Gastroesophageal sphincter (tissue), 4 donors: ENCODE results near the gene NRG2. TPM values are rescaled to one million over a fixed set of nuclear protein-coding genes. Genes with fewer than 3 reads are reported as not detected.

Source experiments
- ATAC-seq: fragments of 150-250 bp; one replicate; pipeline ENCODE4 v1.9.1; 2016; ENCODE audit warnings: mild to moderate bottlenecking, moderate library complexity
- H3K27ac ChIP-seq, 4 donors: fragments of 200-600 bp; sonication (generic) in 3 of 4; 1 replicate in 3 of 4; 2 replicates in 1 of 4; pipeline ENCODE4 v1.5.1; 2016 to 2019
- H3K27me3 ChIP-seq: fragments of 200-600 bp; sonication (generic); one replicate; pipeline ENCODE4 v1.5.1; 2019
- H3K36me3 ChIP-seq, 2 donors: fragments of 200-600 bp; sonication (generic); one replicate each; pipeline ENCODE4 v1.5.1; 2019; ENCODE audit warnings: control low read depth in 1 of 2
- H3K4me1 ChIP-seq, 3 donors: fragments of 200-600 bp; sonication (generic); 1 replicate in 2 of 3; 2 replicates in 1 of 3; pipeline ENCODE4 v1.5.1; 2016 to 2019; ENCODE audit warnings: control low read depth in 2 of 3
- H3K4me3 ChIP-seq, 2 donors: fragments of 200-600 bp; sonication (generic); one replicate each; pipeline ENCODE4 v1.5.1; 2019; ENCODE audit warnings: mild to moderate bottlenecking in 1 of 2, moderate library complexity in 1 of 2
- H3K9me3 ChIP-seq, 3 donors: fragments of 200-600 bp; sonication (generic); one replicate each; pipeline ENCODE4 v1.5.1; 2017 to 2019; ENCODE audit warnings: control low read depth in 2 of 3
- EP300 ChIP-seq: sonication (generic); formaldehyde crosslinking; IDR thresholded peaks from one replicate; pipeline ENCODE4 v1.6.1; 2017; ENCODE audit warnings: antibody characterized with exemption, mild to moderate bottlenecking
- POLR2A ChIP-seq, 2 donors: fragments of 450-650 bp; IDR thresholded peaks; one replicate each; pipeline ENCODE4 v1.6.1; 2017; ENCODE audit warnings: antibody characterized with exemption in 2 of 2, mild to moderate bottlenecking in 2 of 2, moderate library complexity in 1 of 2
- POLR2AphosphoS5 ChIP-seq: sonication (generic); formaldehyde crosslinking; IDR thresholded peaks from one replicate; pipeline ENCODE4 v1.6.1; 2017; ENCODE audit warnings: antibody characterized with exemption
- WGBS, 2 donors: methylation state at CpG; one replicate each; pipeline ENCODE4 v1.1.5; 2018; ENCODE audit warnings: low coverage in 1 of 2; 5-methylcytosine and 5-hydroxymethylcytosine counted together
- total RNA-seq, 4 donors: library from RNA; depleted of rRNA; stranded (reverse); fragments of >200 nt; gene quantifications; one replicate each; pipeline ENCODE4 v1.1.0, GENCODE V29; 2016
- TF ChIP-seq, protein P1 (sequence below), 4 experiments: fragments of 200-600 bp in 2 of 4; fragments of 450-650 bp in 2 of 4; sonication (generic) in 1 of 4; IDR thresholded peaks; one replicate each; pipeline ENCODE4 v1.5.1; 2017 to 2019; ENCODE audit warnings: antibody characterized with exemption in 4 of 4, mild to moderate bottlenecking in 2 of 4, moderate library complexity in 2 of 4

NRG2 gene
- total RNA-seq, 4 donors from 2014 or later = 3.2 to 7.6 (median 5.1) TPM

DNA sequence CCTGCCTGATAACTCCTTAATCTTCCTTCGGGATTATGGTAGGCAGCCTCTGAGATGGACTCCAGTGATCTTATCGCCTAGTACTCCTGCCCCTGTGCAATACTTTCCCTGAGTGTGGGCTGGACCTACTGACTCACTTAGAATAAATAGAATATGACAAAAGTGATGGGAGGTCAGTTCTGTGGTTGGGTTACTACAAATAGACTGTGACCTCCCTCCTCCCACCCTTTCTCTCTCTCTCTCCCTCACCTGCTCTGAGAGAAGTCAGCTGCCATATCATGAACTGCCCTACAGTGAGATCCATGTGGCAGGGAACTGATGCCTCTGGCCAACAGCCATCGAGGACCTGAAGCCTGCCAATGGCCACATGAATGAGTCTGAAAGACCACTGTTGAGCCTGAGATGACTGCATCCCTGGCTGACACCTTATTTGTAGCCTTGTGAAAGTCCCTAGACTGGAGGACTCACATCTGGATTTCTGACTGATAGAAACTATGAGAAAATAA is 31.7 kb downstream of the NRG2 start:
- H3K36me3 ChIP-seq = no peaks in the 10 kb centered on the region
- no peaks in the 10 kb centered on the region for H3K27me3 ChIP-seq
- ATAC-seq = no peak
- H3K9me3 ChIP-seq = no peaks in the 10 kb centered on the region
- no peak overlapping the region for H3K27ac ChIP-seq
- no peak overlapping the region for H3K4me3 ChIP-seq
- WGBS, 2 donors = 39 to 83% methylated on average over 2 to 3 of the region's 3 CpGs
- H3K4me1 ChIP-seq = peaks cover 0 to 4% (median 0%) of the 10 kb centered on the region in 3 donors
- TF ChIP-seq POLR2A (IDR thresholded peaks at IDR 0.05) (no peak), EP300 (no peak), POLR2AphosphoS5 (no peak)
- TF ChIP-seq, protein P1, sequence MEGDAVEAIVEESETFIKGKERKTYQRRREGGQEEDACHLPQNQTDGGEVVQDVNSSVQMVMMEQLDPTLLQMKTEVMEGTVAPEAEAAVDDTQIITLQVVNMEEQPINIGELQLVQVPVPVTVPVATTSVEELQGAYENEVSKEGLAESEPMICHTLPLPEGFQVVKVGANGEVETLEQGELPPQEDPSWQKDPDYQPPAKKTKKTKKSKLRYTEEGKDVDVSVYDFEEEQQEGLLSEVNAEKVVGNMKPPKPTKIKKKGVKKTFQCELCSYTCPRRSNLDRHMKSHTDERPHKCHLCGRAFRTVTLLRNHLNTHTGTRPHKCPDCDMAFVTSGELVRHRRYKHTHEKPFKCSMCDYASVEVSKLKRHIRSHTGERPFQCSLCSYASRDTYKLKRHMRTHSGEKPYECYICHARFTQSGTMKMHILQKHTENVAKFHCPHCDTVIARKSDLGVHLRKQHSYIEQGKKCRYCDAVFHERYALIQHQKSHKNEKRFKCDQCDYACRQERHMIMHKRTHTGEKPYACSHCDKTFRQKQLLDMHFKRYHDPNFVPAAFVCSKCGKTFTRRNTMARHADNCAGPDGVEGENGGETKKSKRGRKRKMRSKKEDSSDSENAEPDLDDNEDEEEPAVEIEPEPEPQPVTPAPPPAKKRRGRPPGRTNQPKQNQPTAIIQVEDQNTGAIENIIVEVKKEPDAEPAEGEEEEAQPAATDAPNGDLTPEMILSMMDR (IDR thresholded peaks at IDR 0.05) = no peak

DNA sequence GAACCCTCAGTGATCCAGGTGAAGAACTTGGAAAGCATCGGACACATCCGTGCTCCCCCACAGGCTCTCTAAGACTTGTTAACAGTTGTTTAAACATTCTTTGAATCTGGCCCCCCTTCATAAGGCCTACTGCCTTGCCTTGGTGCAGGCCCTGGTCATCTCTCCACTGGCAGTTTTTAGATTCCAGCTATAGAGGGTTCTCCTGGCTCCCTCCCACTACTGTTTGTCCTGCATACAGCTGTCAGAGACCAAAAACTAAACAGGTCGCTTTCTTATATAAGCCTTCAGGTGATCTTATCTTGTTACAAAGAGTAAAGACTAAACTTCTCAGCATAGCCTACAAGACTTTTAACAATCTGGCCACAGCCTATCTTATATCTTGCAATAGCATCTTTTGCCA is 32.3 kb downstream of the NRG2 start:
- 58 to 75% methylated on average over 2 to 3 of the region's 3 CpGs for WGBS, 2 donors
- no peak for ATAC-seq
- peaks cover 0 to 4% (median 0%) of the 10 kb centered on the region in 3 donors for H3K4me1 ChIP-seq
- no peaks in the 10 kb centered on the region for H3K27me3 ChIP-seq
- H3K36me3 ChIP-seq = no peaks in the 10 kb centered on the region
- H3K9me3 ChIP-seq = no peaks in the 10 kb centered on the region
- no peak overlapping the region for H3K27ac ChIP-seq
- TF ChIP-seq POLR2AphosphoS5 (no peak), POLR2A (IDR thresholded peaks at IDR 0.05) (no peak), EP300 (no peak)
- TF ChIP-seq, protein P1 (IDR thresholded peaks at IDR 0.05) = no peak
- H3K4me3 ChIP-seq = no peak overlapping the region

DNA sequence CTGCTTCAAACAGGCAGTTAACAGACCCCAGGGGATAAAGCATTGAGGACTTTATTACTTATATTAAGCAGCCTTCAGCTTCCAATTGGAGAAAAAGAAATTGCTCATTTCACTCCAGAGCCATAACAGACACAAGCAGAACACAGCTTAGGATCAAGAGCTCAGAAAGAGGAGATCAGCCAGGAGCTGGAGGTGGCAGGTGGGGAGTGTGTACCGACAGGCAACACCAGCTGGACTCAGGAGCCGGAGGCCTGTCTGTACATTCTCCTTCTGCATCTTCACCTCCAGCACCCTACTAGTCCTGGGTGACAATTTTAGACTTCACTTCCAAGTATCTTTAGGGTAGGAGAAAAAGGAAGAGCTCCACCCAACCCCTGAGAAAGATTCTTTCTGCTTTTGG is 35.8 kb downstream of the NRG2 start:
- WGBS, 2 donors = 72 to 100% methylated on average over 1 to 2 of the region's 2 CpGs
- no peaks in the 10 kb centered on the region for H3K27me3 ChIP-seq
- peaks cover 0 to 4% (median 0%) of the 10 kb centered on the region in 3 donors for H3K4me1 ChIP-seq
- TF ChIP-seq, protein P1 (IDR thresholded peaks at IDR 0.05) = no peak
- H3K9me3 ChIP-seq = no peaks in the 10 kb centered on the region
- ATAC-seq = no peak
- no peaks in the 10 kb centered on the region for H3K36me3 ChIP-seq
- H3K27ac ChIP-seq = no peak overlapping the region
- no peak overlapping the region for H3K4me3 ChIP-seq

DNA sequence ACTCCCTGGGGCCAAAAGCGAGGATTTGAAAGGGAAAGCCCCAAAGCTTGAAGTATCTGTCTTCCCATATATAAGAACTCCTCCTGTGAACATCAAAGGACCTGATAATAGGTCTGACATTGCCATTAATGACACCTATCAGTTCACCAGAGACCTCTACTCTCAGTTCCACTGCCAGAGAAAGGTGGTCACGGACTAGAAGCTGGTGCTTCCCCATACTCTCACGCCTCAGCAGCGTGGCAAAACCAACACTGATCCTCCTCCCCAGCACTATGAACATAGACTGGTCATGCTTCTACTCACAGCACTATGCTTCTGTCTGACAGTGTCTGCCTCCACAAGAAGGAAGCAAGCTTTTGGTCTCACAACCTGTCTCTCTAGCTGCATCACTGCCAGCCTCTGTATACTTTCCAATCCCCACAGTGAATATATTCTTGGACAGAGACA is 37.9 kb downstream of the NRG2 start:
- peaks cover 0 to 4% (median 0%) of the 10 kb centered on the region in 3 donors for H3K4me1 ChIP-seq
- H3K9me3 ChIP-seq = no peaks in the 10 kb centered on the region
- no peaks in the 10 kb centered on the region for H3K36me3 ChIP-seq
- H3K4me3 ChIP-seq = no peak overlapping the region
- H3K27ac ChIP-seq = no peak overlapping the region
- TF ChIP-seq POLR2AphosphoS5 (no peak), EP300 (no peak), POLR2A (IDR thresholded peaks at IDR 0.05) (no peak)
- TF ChIP-seq, protein P1 (IDR thresholded peaks at IDR 0.05) = no peak
- no peak for ATAC-seq
- 80 to 92% methylated on average over 1 to 4 of the region's 4 CpGs for WGBS, 2 donors
- no peaks in the 10 kb centered on the region for H3K27me3 ChIP-seq

DNA sequence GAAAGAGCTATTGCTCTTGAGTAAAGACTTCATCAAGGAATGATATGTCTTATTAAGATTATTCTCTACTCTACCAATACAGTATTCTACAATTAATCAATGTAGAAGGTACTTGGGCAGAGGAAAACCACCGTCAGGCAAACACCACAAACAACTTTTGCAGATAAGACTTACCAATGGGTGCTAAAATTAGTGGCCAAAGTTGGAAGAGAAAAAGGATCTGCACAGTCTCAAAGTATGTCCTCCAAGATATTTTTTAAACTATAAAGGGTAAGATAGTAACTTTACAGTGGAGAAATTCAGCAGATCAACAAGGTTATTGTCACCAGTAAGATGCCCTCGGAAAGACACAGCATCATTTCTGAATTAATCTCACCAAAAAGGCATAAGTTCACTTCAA is 38.9 kb downstream of the NRG2 start:
- no peak for TF ChIP-seq EP300
- TF ChIP-seq, protein P1 (IDR thresholded peaks at IDR 0.05) = no peak
- no peak for TF ChIP-seq POLR2A (IDR thresholded peaks at IDR 0.05)
- no peak for TF ChIP-seq POLR2AphosphoS5
- 39 to 90% methylated on average over 2 of the region's 2 CpGs for WGBS, 2 donors
- Histone ChIP-seq H3K27ac (no peak overlapping the region), H3K4me3 (no peak overlapping the region), H3K4me1 (peaks cover 0 to 3% (median 0%) of the 10 kb centered on the region in 3 donors), H3K36me3 (no peaks in the 10 kb centered on the region), H3K27me3 (no peaks in the 10 kb centered on the region), H3K9me3 (no peaks in the 10 kb centered on the region)
- ATAC-seq = no peak
